GM23248 (cell line): ENCODE data around the gene CEACAM3. TPM values are rescaled to one million over a fixed set of nuclear protein-coding genes. Genes with fewer than 3 reads are reported as not detected.

ENCODE experiments used
- DNase-seq: peaks from one replicate; pipeline ENCODE4 v3.0.0-alpha.2; 2015
- H2AFZ ChIP-seq: fragments of 200-600 bp; sonication (generic); 2 replicates; pipeline ENCODE4 v1.6.1; 2016; ENCODE audit warnings: antibody characterized with exemption
- H3F3A ChIP-seq: fragments of 200-600 bp; sonication (generic); 2 replicates; pipeline ENCODE4 v1.6.1; 2016; ENCODE audit warnings: mild to moderate bottlenecking, antibody characterized with exemption, mixed run types; ENCODE audit not compliant: insufficient read depth
- H3K27ac ChIP-seq: fragments of 200-600 bp; sonication (generic); 2 replicates; pipeline ENCODE4 v1.5.1; 2016; ENCODE audit warnings: mild to moderate bottlenecking
- H3K27me3 ChIP-seq: fragments of 200-600 bp; sonication (generic); replicated peaks from 2 replicates; pipeline ENCODE4 v1.6.1; 2016; ENCODE audit warnings: mild to moderate bottlenecking; ENCODE audit not compliant: insufficient read depth
- H3K36me3 ChIP-seq: fragments of 200-600 bp; sonication (generic); 2 replicates; pipeline ENCODE4 v1.6.1; 2016; ENCODE audit warnings: low read depth, mild to moderate bottlenecking
- H3K4me1 ChIP-seq: fragments of 200-600 bp; sonication (generic); 2 replicates; pipeline ENCODE4 v1.6.1; 2016; ENCODE audit warnings: mild to moderate bottlenecking; ENCODE audit not compliant: insufficient read depth
- H3K4me2 ChIP-seq: fragments of 200-600 bp; sonication (generic); one replicate; pipeline ENCODE4 v1.6.1; 2016; ENCODE audit warnings: mild to moderate bottlenecking; ENCODE audit not compliant: unreplicated experiment
- H3K4me3 ChIP-seq: fragments of 200-600 bp; sonication (generic); 2 replicates; pipeline ENCODE4 v1.5.1; 2016; ENCODE audit warnings: mild to moderate bottlenecking
- H3K79me2 ChIP-seq: fragments of 200-600 bp; sonication (generic); 2 replicates; pipeline ENCODE4 v1.6.1; 2016; ENCODE audit warnings: mild to moderate bottlenecking; ENCODE audit not compliant: insufficient read depth
- H3K9ac ChIP-seq: fragments of 200-600 bp; sonication (generic); 2 replicates; pipeline ENCODE4 v1.6.1; 2016; ENCODE audit warnings: mild to moderate bottlenecking
- H3K9me2 ChIP-seq: fragments of 200-600 bp; sonication (generic); 2 replicates; pipeline ENCODE4 v1.6.1; 2016; ENCODE audit warnings: mixed run types, mild to moderate bottlenecking, moderate library complexity; ENCODE audit not compliant: insufficient read depth
- H3K9me3 ChIP-seq: fragments of 200-600 bp; sonication (generic); one replicate; pipeline ENCODE4 v1.6.1; 2017; ENCODE audit warnings: low read depth
- H4K20me1 ChIP-seq: fragments of 200-600 bp; sonication (generic); 2 replicates; pipeline ENCODE4 v1.6.0; 2016; ENCODE audit not compliant: insufficient read depth
- EZH2 ChIP-seq: fragments of 200-600 bp; sonication (generic); IDR thresholded peaks from 2 replicates; pipeline ENCODE4 v1.6.1; 2018; ENCODE audit warnings: antibody characterized with exemption, mild to moderate bottlenecking; ENCODE audit not compliant: insufficient read depth, poor library complexity, severe bottlenecking
- EZH2phosphoT487 ChIP-seq: fragments of 200-600 bp; sonication (generic); IDR thresholded peaks from 2 replicates; pipeline ENCODE4 v1.6.1; 2018; ENCODE audit warnings: antibody characterized with exemption, moderate library complexity, mild to moderate bottlenecking, low read depth; ENCODE audit not compliant: insufficient read depth
- WGBS, 2 experiments: methylation state at CpG; one replicate each; pipeline ENCODE4 v1.1.6; 2015 to 2017; ENCODE audit warnings: low lambda C conversion rate in 2 of 2, low coverage in 1 of 2; ENCODE audit errors: missing lambda C conversion rate in 2 of 2; 5-methylcytosine and 5-hydroxymethylcytosine counted together
- in situ Hi-C: fragments of 300-500 bp; cut with MboI; formaldehyde crosslinking; loops from 2 replicates; pipeline ENCODE4 v1.15.0; 2020
- polyA plus RNA-seq: library from polyadenylated mRNA; unstranded; fragments of >200 nt; fragmentation: Nextera tagmentation; extraction: Ambion mirVana; gene quantifications from 2 replicates; pipeline ENCODE4 v1.2.1, GENCODE V29; 2016
- total RNA-seq: library from RNA; depleted of rRNA; stranded (reverse); fragments of >200 nt; shearing (Covaris generic); gene quantifications from 2 replicates; pipeline ENCODE4 v1.2.3, GENCODE V29; 2014

CEACAM3 gene
- total and polyA plus RNA-seq, 2 experiments from 2014 or later = not detected

DNA sequence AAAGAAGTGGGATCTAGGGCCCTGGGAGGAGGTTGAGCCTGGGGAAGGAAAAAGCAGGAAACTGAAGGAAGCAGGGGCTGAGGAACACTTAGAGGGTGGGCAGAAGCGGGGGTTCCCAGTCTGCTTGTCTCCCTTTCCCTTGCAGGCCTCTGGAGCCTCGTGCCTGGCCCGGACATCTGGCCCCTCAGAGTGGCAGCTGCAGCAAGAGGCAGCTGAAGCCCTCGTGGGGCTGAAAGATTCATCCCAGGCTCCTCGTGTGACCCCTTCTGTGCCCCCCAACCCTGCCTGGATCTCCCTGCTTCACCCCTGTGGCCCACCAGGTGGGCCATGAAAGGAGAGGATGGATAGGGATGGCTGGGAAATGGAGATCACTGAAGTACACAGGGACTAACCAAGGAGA, 54.0 kb downstream of the CEACAM3 start:
- Histone ChIP-seq H3K9me3 (no peaks in the 10 kb centered on the region), H3F3A (no peaks in the 10 kb centered on the region), H3K27me3 (peaks cover 46% of the 10 kb centered on the region), H2AFZ (no peak overlapping the region), H3K4me1 (no peaks in the 10 kb centered on the region), H3K4me2 (no peak overlapping the region), H3K79me2 (no peaks in the 10 kb centered on the region), H3K36me3 (no peaks in the 10 kb centered on the region), H3K9me2 (no peaks in the 10 kb centered on the region), H3K4me3 (no peak overlapping the region), H3K9ac (no peak overlapping the region), H3K27ac (no peak overlapping the region), H4K20me1 (no peaks in the 10 kb centered on the region)
- DNase-seq = no peak
- WGBS, 2 experiments = 7 to 11% methylated on average over 5 of the region's 5 CpGs
- no peak for TF ChIP-seq EZH2
- TF ChIP-seq EZH2phosphoT487 = no peak
- in situ Hi-C loops = no loop called here

DNA sequence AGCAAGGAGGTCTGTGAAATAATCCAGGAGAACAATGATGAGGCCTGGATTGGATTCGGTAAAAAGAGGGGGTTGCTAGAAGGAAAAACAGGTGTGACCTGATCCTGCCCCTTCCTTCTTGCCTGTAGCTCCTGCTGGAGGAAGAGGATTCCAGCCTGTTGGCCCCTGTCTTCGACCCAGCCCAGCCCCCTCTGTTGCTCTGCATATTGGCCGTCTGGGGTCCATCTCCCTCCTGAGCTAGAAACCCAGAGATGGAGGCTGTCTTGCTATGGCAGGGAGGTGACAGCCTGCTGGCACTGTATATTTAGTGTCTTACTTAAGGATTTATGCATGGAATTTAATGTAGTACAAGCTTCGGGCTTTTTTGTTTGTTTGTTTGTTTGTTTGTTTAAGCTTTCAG, 55.1 kb downstream of the CEACAM3 start:
- Histone ChIP-seq H3K27me3 (peaks cover 47% of the 10 kb centered on the region), H3K27ac (no peak overlapping the region), H3K36me3 (no peaks in the 10 kb centered on the region), H4K20me1 (no peaks in the 10 kb centered on the region), H3K4me3 (no peak overlapping the region), H3F3A (no peaks in the 10 kb centered on the region), H3K9me2 (no peaks in the 10 kb centered on the region), H3K4me2 (no peak overlapping the region), H3K4me1 (no peaks in the 10 kb centered on the region), H3K9ac (no peak overlapping the region), H3K79me2 (no peaks in the 10 kb centered on the region), H2AFZ (no peak overlapping the region), H3K9me3 (no peaks in the 10 kb centered on the region)
- TF ChIP-seq EZH2 (no peak), EZH2phosphoT487 (no peak)
- WGBS, 2 experiments = 8 to 13% methylated on average over 4 of the region's 4 CpGs
- in situ Hi-C loops = no loop called here
- DNase-seq = no peak

DNA sequence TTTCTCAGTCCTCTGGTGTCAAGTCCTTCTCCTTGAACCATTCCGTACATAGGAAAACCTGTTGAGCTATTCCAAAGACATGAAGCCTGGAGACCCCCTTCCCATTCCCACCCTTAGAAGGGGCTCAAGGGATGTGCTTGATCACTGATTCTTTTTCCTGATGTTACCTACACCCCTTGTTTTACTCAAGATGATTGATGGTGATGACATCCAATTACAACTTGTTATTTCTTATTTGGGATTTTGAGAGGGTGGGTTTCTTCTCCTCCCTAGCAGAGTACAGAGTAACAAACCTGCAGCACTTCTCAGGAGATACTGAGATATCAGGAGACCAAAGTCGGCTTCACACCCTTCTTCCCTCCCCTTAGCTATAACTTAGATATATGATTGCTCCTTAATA, 57.0 kb downstream of the CEACAM3 start:
- no peak overlapping the region for H3K4me2 ChIP-seq
- H3K36me3 ChIP-seq = no peaks in the 10 kb centered on the region
- no peaks in the 10 kb centered on the region for H4K20me1 ChIP-seq
- no peaks in the 10 kb centered on the region for H3K4me1 ChIP-seq
- in situ Hi-C loops = no loop called here
- no peak for DNase-seq
- H2AFZ ChIP-seq = no peak overlapping the region
- H3K9me3 ChIP-seq = no peaks in the 10 kb centered on the region
- WGBS, 2 experiments = 14 to 32% methylated on average over 2 of the region's 2 CpGs
- TF ChIP-seq EZH2phosphoT487 (no peak), EZH2 (no peak)
- no peak overlapping the region for H3K4me3 ChIP-seq
- no peaks in the 10 kb centered on the region for H3K79me2 ChIP-seq
- H3K27ac ChIP-seq = no peak overlapping the region
- no peak overlapping the region for H3K9ac ChIP-seq
- peaks cover 47% of the 10 kb centered on the region for H3K27me3 ChIP-seq
- no peaks in the 10 kb centered on the region for H3F3A ChIP-seq
- no peaks in the 10 kb centered on the region for H3K9me2 ChIP-seq

DNA sequence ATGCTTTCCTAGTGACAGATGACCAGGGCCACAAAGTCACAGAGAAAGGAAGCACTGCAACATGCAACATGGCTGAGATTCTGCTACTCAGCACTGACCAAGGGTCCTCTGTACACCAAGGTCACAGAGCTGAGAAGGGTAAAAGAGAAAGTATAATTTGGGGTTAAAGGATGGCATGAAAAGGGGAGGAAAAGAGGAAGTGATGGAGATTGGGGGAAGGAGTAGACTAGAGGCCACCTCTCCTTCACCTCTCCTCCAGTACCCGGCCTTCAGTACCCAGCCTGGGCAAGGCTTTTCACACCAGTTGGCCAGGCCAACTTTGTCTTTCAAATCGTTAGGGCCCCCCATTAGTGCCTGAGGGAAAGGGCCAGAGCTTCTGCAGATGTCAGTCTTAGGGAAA, 57.4 kb downstream of the CEACAM3 start:
- Histone ChIP-seq H3K79me2 (no peaks in the 10 kb centered on the region), H2AFZ (no peak overlapping the region), H3K9ac (no peak overlapping the region), H3K4me3 (no peak overlapping the region), H3K36me3 (no peaks in the 10 kb centered on the region), H3K4me2 (no peak overlapping the region), H3K4me1 (no peaks in the 10 kb centered on the region), H3K27ac (no peak overlapping the region), H3K9me2 (no peaks in the 10 kb centered on the region), H3F3A (0 out of 2 replicates have a peak, but pooled peaks cover under 1% of the 10 kb centered on the region), H3K27me3 (peaks cover 47% of the 10 kb centered on the region), H3K9me3 (no peaks in the 10 kb centered on the region), H4K20me1 (no peaks in the 10 kb centered on the region)
- no peak for DNase-seq
- WGBS, 2 experiments = 13 to 15% methylated on average over 2 of the region's 2 CpGs
- in situ Hi-C loops = no loop called here
- TF ChIP-seq EZH2phosphoT487 (no peak), EZH2 (no peak)

DNA sequence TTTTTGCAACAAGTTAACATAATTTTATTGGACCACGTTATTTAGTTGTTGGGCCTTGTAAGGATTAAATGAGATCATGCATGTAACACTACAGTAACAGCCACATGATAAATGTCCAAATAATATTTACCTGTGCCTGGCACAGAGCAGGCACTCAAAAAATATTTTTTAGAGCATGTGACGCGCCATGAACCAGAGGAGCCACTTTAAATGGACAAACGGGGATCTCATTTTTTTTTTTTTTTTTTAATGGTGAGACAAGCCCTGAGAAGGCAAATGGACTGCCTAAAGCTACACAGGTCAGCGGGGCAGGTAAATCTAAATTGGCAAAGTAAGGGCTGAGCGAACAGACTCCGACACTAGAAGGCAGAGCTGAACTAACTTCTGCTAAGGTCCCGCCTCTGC, 62.8 kb downstream of the CEACAM3 start:
- Histone ChIP-seq H3K36me3 (peaks cover 31% of the 10 kb centered on the region), H3K9me3 (no peaks in the 10 kb centered on the region), H3K4me1 (peaks cover 30% of the 10 kb centered on the region), H3K9ac (peak overlapping the region; percentile 55), H3K4me2 (peak overlapping the region; percentile 70), H3K27ac (no peak overlapping the region; the same call in 1 of the 2 replicates), H3K79me2 (peaks cover 41% of the 10 kb centered on the region), H3K4me3 (peak overlapping the region; percentile 76), H3F3A (peaks cover 29% of the 10 kb centered on the region), H3K9me2 (no peaks in the 10 kb centered on the region), H3K27me3 (peaks cover 9% of the 10 kb centered on the region), H4K20me1 (0 out of 2 replicates have a peak, but pooled peaks cover 13% of the 10 kb centered on the region), H2AFZ (peak overlapping the region; percentile 85)
- DNase-seq = no peak
- no peak for TF ChIP-seq EZH2phosphoT487
- TF ChIP-seq EZH2 = no peak
- in situ Hi-C loops = no loop called here
- 1% methylated on average over 8 of the region's 8 CpGs for WGBS, 2 experiments
